NB4 (cell line): ENCODE data around the gene SCAF1.
"Not testable (repeated sequence)": the region's sequence is repeated elsewhere in the genome, so short reads cannot be mapped to it uniquely, and the experiment has no call there.

Source experiments
- DNase-seq: peaks from one replicate; pipeline ENCODE4 v3.0.0; 2010; ENCODE audit warnings: low read depth
- H3K4me3 ChIP-seq: one replicate; pipeline ENCODE4 v1.5.1; 2011; ENCODE audit warnings: mild to moderate bottlenecking, low read depth, low read length, moderate library complexity
- MAX ChIP-seq: IDR thresholded peaks from 2 replicates; pipeline ENCODE4 v1.6.1; 2011; ENCODE audit warnings: low read depth, low read length
- MYC ChIP-seq: IDR thresholded peaks from 2 replicates; pipeline ENCODE4 v1.6.1; 2011; ENCODE audit warnings: low read depth, low read length
- POLR2A ChIP-seq: IDR thresholded peaks from 2 replicates; pipeline ENCODE4 v1.6.1; 2011; ENCODE audit warnings: mild to moderate bottlenecking; ENCODE audit not compliant: insufficient read length; ENCODE audit errors: extremely low read depth
- TF ChIP-seq, protein P1 (sequence below): IDR thresholded peaks from one replicate; pipeline ENCODE4 v1.5.1; 2012; ENCODE audit warnings: low read depth, low read length

SCAF1 gene

DNA sequence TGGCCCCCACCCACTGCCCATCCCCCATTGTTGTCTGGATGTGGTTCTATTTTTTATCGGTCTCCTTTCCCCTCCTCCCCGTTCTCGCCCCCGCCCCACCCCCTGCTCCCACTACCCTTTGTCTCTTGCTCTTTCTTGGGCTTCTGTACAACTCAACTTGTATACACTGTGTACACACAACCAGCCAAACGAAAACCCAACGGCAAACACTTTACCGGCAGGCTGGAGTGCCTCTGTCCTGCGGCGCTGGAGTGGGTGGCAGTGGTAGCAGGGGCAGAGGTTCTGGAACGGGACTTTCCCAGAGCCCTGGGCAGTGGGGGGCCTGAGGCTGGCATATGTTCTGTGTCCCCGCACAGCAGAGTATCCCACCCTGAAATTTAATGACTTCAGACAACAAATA lies 15.8 kb upstream of the SCAF1 start:
- DNase-seq: no peak
- TF ChIP-seq MAX (no peak), POLR2A (no peak)
- H3K4me3 ChIP-seq: no peak overlapping the region

DNA sequence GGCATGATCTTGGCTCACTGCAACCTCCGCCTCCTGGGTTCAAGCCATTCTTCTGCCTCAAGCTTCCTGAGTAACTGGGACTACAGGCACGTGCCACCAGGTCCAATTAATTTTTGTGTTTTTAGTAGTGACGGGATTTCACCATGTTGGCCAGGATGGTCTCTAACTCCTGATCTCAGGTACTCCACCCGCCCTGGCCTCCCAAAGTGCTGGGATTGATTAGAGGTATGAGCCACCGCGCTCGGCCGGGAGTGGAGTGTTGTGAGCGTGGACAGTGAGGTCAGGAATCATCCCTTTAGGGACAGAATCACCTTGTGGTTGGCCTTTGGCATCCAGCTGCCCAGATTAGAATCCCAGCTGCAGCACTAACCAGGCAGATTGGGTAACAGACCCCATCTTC lies 12.3 kb upstream of the SCAF1 start:
- no peak for DNase-seq
- H3K4me3 ChIP-seq: no peak overlapping the region
- no peak for TF ChIP-seq MYC
- TF ChIP-seq, protein P1, sequence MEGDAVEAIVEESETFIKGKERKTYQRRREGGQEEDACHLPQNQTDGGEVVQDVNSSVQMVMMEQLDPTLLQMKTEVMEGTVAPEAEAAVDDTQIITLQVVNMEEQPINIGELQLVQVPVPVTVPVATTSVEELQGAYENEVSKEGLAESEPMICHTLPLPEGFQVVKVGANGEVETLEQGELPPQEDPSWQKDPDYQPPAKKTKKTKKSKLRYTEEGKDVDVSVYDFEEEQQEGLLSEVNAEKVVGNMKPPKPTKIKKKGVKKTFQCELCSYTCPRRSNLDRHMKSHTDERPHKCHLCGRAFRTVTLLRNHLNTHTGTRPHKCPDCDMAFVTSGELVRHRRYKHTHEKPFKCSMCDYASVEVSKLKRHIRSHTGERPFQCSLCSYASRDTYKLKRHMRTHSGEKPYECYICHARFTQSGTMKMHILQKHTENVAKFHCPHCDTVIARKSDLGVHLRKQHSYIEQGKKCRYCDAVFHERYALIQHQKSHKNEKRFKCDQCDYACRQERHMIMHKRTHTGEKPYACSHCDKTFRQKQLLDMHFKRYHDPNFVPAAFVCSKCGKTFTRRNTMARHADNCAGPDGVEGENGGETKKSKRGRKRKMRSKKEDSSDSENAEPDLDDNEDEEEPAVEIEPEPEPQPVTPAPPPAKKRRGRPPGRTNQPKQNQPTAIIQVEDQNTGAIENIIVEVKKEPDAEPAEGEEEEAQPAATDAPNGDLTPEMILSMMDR: no peak
- TF ChIP-seq MAX: no peak
- no peak for TF ChIP-seq POLR2A

GRCh38 chr19:49631014-49631588 lies 10.9 kb upstream of the SCAF1 start:
- H3K4me3 ChIP-seq: no peak overlapping the region
- TF ChIP-seq MAX (no peak), POLR2A (no peak), MYC (no peak)
- TF ChIP-seq, protein P1: no peak
- no peak for DNase-seq

DNA sequence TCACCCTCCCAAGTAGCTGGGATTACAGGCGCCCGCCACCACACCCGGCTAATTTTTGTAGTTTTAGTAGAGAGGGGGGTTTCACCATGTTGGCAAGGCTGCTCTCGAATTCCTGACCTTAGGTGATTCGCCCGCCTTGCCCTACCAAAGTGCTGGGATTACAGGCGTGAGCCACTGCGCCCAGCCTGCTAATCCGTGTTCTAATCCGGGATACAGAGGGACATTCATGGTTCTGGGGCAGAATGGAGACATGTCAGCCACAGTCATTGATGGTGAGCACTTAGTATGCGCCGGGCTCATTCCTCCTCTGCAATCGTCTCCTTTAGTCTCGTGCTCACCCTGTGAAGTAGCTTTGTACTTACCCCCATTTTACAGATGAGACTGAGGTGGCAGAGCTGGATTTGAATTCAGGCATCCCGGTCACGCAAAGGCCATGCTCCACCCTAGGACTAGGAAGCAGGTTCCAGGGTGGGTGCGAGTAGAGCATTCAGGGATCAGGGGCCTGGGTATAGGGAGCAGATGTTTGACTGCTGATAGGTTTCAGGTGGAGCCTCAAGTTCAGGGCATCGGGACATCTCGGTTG lies 10.3 kb upstream of the SCAF1 start:
- TF ChIP-seq MYC (no peak), MAX (no peak), POLR2A (no peak)
- TF ChIP-seq, protein P1: no peak
- H3K4me3 ChIP-seq: no peak overlapping the region
- no peak for DNase-seq

DNA sequence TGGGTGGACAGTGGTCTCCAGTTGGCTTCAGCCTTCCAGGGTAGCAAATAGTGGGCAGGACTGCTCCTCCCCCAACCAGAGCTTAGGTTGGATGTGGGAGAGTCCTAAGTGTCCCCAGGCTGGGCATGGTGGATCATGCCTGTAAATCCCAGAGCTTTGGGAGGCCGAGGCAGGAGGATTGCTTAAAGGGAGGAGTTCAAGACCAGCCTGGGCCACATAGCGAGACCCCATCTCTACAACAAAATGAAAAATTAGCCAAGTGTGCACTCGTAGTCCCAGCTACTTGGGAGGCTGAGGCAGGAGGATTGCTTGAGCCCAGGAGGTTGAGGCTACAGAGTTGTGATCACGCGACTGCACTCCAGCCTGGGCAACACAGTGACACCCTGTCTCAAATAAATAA lies 9.4 kb upstream of the SCAF1 start:
- no peak overlapping the region for H3K4me3 ChIP-seq
- TF ChIP-seq, protein P1: no peak
- TF ChIP-seq MYC (no peak), POLR2A (no peak), MAX (no peak)
- DNase-seq: no peak

DNA sequence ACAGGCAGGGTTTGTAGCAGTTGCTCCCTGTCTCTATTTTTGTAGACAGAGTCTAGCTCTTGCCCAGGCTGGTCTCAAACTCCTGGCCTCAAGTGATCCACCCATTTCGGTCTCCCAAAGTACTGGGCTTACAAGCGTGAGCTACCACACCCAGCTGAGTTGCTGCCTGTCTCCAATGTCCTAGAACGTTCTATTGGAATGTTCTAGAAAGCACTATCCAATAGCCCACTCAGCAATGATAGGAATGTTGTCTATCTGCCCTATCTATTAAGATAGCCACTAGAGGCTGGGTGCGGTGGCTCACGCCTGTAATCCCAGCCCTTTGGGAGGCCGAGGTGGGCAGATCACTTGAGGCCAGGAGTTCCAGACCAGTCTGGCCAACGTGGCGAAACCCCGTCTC lies 8.7 kb upstream of the SCAF1 start:
- H3K4me3 ChIP-seq, DNase-seq: not testable (repeated sequence)
